ENCODE results near the gene RBMS3. TPM values are rescaled to one million over a fixed set of nuclear protein-coding genes. Genes with fewer than 3 reads are reported as not detected.

The RBMS3 gene
- total and polyA plus RNA-seq, 2 experiments from 2014 or later: 3.2 to 7.4 TPM

DNA sequence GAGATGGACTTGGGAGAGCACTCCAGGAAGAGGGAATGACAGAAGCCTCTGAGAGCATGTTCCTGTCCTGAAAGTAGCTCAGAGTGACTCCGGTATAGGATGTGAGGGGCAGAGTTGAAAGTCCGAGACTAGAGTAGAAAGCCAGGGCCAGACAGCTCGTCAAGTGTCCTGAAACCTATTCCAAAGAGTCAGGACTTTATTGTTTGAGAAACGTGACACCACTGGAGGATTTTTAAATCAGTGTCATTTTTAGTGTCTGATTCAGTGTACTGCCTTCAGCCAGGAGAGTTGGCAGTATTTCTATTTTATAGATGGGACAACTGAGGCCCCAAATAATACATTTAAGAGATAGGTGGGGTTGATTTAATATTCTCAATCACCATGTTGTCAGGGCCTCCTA, 1.6 kb upstream of the RBMS3 start:
- Histone ChIP-seq H4K20me1 (replicated peaks; ENCODE audit: insufficient read depth) (no peaks in the 10 kb centered on the region), H3K36me3 (ENCODE audit: insufficient read depth) (no peaks in the 10 kb centered on the region), H3K27me3 (ENCODE audit: insufficient read depth) (no peaks in the 10 kb centered on the region), H3K9me2 (ENCODE audit: insufficient read depth) (no peaks in the 10 kb centered on the region), H3K4me3 (no peak overlapping the region), H3K4me2 (no peak overlapping the region), H3K79me2 (replicated peaks; ENCODE audit: insufficient read depth) (peaks cover 4% of the 10 kb centered on the region; the same call in 1 of the 2 replicates), H3K4me1 (ENCODE audit: insufficient read depth) (peaks cover 54% of the 10 kb centered on the region), H2AFZ (no peak overlapping the region), H3F3A (replicated peaks; ENCODE audit: low read depth) (no peaks in the 10 kb centered on the region), H3K27ac (ENCODE audit: low read depth) (no peak overlapping the region)
- ATAC-seq (no peak), DNase-seq (ENCODE audit: low spot score) (no peak)
- Mint-ChIP-seq H3K4me1 (peaks cover 61% of the 10 kb centered on the region), H3K36me3 (ENCODE audit: low read depth) (no peaks in the 10 kb centered on the region), H3K27ac (peak overlapping the region; percentile 5; the same call in 1 of the 2 replicates), H3K4me3 (no peak overlapping the region), H3K9me3 (no peaks in the 10 kb centered on the region), H3K27me3 (ENCODE audit: insufficient read depth, low read depth, poor library complexity) (no peaks in the 10 kb centered on the region)
- TF ChIP-seq ZNF114 (CRISPR knock-in tag; IDR thresholded peaks at IDR 0.05) (no peak), REST (IDR thresholded peaks at IDR 0.05; ENCODE audit: unreplicated experiment) (no peak), EZH2phosphoT487 (IDR thresholded peaks at IDR 0.05; ENCODE audit: unreplicated experiment) (no peak), CREB1 (CRISPR knock-in tag; IDR thresholded peaks at IDR 0.05; ENCODE audit: low read depth) (no peak), POLR2AphosphoS5 (IDR thresholded peaks at IDR 0.05; ENCODE audit: low read depth) (no peak), ETS1 (IDR thresholded peaks at IDR 0.05) (no peak), STAT1 (IDR thresholded peaks at IDR 0.05; ENCODE audit: unreplicated experiment) (no peak), EZH2 (IDR thresholded peaks at IDR 0.05; ENCODE audit: low read depth, unreplicated experiment) (no peak), NANOG (IDR thresholded peaks at IDR 0.05; ENCODE audit: borderline replicate concordance) (no peak), ZNF331 (CRISPR knock-in tag; IDR thresholded peaks at IDR 0.05; ENCODE audit: low read depth) (no peak), JUNB (IDR thresholded peaks at IDR 0.05; ENCODE audit: unreplicated experiment) (no peak)
- TF ChIP-seq, protein P1, sequence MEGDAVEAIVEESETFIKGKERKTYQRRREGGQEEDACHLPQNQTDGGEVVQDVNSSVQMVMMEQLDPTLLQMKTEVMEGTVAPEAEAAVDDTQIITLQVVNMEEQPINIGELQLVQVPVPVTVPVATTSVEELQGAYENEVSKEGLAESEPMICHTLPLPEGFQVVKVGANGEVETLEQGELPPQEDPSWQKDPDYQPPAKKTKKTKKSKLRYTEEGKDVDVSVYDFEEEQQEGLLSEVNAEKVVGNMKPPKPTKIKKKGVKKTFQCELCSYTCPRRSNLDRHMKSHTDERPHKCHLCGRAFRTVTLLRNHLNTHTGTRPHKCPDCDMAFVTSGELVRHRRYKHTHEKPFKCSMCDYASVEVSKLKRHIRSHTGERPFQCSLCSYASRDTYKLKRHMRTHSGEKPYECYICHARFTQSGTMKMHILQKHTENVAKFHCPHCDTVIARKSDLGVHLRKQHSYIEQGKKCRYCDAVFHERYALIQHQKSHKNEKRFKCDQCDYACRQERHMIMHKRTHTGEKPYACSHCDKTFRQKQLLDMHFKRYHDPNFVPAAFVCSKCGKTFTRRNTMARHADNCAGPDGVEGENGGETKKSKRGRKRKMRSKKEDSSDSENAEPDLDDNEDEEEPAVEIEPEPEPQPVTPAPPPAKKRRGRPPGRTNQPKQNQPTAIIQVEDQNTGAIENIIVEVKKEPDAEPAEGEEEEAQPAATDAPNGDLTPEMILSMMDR (conservative IDR thresholded peaks at IDR 0.05; ENCODE audit: low read depth in 2 of 2): no peak
